Hepatic stellate cell (primary cell): ENCODE measurements around the gene ACTG2.
"Not testable (repeated sequence)": the region's sequence is repeated elsewhere in the genome, so short reads cannot be mapped to it uniquely, and the experiment has no call there.

Experiments
- DNase-seq: peaks from one replicate; pipeline ENCODE4 v3.0.0; 2011; ENCODE audit warnings: low spot score

Gene ACTG2

DNA sequence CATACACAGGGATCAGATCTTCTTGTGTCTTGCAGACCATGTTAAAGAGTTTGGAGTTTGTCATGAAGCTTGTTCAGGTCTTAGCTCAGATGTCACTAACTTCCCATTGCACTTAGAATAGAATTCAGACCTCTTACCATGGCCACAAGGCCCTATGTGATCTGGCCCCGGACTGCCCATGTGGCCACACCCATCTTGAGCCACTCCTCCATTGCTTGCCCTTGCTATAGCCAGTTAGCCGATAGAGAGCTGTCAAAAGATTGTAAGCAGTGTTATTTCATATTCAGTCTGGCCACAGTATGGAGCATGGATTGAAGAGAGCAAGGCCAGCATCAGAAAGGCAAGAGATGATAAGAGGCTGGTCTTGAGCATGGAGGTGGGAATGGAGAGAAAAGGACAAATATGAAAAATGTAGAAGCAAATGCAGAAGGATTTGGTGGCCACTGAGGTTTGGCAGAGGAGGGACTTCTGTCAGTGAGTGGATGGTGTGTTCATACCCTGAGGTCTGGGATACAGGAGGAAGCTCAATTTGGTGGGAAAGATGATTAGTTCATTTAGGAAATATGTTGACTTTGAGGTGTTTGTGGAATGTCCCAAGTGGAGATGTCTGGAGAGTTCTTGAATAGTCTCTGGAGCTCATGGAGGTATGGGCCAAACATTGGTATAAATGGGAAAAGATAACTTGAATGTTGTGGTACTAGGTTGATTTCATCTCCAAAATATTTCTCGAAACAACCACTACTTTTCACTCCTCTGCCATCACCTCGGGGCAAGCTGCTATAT, 44.5 kb downstream of the ACTG2 start:
- DNase-seq: no peak

DNA sequence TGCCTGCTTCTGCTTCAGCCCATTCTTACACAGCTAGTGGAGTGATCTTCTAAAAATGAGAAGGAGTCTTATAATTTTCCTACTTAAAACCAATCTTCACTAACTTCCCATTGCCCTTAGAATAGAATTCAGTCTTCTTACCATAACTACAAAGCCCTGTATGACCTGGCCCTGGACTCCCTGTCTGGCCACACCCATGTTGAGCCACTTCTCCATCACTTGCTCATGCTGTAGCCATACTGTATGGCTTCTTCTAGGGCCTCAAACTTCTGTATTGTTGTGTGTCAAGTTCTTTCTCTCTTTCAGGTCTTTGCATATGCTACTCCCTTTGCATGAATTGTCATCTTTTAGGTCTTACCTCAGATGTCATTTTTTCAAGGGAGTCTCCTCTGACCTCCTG, 45.1 kb downstream of the ACTG2 start:
- no peak for DNase-seq

DNA sequence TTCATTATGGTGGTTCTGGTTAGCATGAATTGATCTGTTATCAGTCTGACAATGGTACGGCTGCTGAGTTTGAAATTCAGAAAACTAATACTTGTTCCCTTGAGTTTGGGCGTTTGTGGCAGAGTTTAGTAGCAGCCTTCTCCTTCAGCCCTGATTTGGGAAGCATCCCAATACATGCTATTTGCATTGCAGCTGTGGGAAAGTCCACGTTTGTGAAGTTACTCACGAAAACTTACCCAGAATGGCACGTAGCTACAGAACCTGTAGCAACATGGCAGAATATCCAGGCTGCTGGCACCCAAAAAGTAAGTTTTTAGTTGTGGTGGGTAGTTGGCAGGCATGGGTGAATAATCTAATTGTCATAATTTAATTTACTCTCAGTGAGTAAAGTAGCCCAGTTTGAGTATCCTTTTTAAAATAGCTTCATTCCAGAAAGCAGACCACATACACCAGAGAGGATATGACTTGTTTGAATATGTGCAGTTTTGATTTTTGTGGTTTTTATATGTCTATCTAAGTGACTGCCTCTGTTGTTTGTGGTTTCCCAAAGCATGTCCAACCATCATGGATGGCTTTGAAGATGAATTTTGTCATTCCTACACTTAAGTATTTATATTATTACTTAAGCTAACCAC, 46.0 kb downstream of the ACTG2 start:
- DNase-seq: peak; percentile 62

DNA sequence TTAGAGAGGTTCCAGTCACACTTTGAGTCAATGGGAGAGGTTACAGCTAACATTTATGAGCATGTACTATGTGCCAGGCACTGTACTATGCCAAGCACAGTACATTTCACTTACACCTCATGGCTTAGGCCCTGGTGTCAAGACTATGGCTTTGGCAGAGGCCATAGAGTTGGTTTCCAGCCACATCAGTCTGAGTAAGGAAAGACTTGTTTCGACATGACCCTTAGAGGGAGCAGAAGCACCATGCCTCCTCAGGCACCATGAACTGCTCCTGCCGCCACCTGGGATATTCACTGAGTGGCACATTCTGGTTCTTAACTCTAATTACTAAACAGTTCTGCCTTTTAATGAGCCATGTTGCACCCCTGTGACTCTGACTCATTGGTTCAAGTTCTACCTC, 46.6 kb downstream of the ACTG2 start:
- peak; percentile 27 for DNase-seq

DNA sequence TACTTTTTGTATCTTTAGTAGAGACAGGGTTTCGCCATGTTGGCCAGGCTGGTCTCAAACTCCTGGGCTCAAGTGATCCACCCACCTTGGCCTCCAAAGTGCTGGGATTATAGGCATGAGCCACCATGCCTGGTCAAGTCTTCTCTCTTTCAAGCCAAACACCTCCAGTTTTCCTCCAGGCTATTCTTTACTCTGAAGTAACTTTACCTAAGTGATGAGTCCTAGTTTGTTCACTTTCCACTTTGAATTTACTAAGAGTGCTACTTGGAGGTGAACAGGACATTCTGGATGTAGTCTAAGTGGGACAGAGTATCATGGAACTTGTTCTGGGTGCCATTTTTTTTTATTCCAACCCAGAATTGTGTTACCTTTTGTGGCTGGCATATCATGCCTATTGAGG, 47.3 kb downstream of the ACTG2 start:
- DNase-seq: not testable (repeated sequence)

DNA sequence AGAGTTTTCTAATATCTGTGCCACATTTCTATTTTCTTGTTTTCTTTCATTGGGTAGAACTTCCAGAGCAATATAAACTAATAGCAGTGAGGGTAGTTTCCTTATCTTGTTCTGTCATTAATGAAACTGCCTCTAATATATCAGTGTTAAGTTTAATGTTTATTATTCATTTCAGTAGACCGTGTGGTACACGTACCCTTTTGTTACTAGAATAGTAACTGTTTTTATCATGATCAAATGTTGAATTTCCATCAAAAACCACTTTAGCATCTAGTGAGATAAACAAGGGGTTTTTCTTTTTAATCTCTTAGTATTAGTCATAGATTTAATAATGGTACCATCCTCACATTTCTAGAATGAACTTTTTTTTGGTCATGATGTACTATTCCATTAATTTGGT, 49.9 kb downstream of the ACTG2 start:
- no peak for DNase-seq

DNA sequence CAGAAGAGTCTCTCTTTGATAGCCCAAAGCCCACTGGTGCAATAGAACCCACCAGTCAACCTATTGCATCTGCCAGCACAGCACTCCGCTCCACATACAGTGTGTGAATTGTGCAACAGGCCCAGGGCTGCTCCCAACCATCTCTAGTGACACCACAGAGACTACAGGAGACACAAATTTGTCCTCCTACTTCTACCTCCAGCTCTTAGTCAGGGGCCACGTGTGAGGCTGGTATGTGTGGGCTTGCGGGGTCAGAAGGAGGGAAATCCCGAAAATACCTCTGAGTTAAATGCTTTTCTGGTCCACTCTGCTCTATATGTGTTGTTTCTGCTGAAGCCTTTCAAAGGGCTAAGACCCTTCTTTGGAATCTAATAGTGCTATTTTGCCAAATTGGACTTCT, 51.9 kb downstream of the ACTG2 start:
- no peak for DNase-seq

DNA sequence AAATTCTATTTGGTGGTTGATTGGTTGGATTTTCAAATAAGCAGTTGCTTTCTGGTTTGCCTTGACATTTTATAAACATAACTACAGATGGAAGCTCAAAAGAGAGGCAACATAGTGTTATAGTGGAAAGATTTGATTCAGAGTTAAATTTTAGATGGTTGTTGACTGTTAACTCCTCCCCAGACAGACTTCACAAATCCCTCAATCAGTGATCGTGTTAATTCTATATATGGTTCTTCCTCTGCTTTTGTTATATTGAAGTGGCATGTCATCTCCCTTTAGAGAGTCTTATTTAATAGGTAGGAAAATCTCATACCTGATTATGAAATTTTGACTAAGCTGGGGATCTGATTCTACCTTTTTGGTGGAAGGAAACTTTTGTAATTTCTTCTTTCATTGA, 53.4 kb downstream of the ACTG2 start:
- DNase-seq: no peak

DNA sequence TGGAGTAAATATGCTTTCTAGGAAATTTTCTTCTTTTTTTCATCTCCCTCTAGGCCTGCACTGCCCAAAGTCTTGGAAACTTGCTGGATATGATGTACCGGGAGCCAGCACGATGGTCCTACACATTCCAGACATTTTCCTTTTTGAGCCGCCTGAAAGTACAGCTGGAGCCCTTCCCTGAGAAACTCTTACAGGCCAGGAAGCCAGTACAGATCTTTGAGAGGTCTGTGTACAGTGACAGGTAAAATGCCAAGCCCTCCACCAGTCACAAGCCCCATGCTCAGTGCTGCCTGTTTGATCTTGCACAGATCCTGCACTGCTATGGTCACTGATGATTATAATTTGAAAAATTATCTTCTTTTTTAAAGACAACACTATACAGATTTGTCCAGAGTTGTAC, 53.9 kb downstream of the ACTG2 start:
- no peak for DNase-seq

DNA sequence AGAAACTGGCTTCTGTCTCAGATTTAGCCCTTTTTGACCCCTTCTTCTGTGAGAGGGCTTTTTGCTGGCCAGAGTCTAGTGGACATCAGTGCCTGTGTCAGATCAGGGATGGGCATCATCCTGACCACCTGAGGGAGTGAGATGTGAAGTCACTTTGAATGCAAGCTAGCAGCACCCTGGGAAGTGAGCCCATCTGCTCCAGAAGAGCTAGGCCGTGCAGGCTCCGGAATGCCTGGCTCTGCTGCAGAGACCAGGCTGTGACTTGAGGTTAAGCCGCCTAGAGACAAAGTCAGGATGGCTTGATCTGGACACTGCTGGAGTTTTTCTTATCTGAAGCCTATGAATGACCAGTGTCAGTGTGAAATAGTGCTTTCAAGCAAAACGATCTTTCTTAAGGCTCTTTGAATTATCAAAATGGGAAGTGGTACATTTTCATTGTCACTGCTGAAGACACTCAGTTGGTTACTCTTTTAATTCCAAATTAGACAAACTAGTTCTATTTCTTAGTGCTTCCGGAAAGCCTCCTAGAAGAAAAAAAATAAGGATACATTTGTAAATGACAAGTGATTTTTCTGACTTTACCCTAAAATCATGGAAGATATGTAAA, 54.7 kb downstream of the ACTG2 start:
- DNase-seq: no peak

DNA sequence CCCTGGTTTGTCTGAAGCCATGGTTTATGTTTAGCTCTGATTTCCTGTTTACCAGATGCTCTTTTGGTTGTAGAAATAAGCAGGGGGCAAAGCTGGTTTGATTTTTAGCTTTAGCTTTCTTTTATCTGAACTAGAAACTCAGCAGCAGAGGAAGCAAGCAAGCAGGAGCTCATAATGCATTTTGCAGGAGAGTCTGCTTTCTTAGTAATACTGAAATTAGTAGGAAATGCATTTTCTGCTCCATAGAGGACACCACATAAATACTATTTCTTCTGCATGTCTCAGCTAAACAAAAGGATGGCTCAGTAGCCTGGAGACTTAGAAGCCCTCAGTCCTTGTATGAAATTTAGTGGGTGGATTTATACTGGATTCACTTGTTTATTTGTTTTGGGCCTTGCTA, 57.0 kb downstream of the ACTG2 start:
- DNase-seq: no peak

DNA sequence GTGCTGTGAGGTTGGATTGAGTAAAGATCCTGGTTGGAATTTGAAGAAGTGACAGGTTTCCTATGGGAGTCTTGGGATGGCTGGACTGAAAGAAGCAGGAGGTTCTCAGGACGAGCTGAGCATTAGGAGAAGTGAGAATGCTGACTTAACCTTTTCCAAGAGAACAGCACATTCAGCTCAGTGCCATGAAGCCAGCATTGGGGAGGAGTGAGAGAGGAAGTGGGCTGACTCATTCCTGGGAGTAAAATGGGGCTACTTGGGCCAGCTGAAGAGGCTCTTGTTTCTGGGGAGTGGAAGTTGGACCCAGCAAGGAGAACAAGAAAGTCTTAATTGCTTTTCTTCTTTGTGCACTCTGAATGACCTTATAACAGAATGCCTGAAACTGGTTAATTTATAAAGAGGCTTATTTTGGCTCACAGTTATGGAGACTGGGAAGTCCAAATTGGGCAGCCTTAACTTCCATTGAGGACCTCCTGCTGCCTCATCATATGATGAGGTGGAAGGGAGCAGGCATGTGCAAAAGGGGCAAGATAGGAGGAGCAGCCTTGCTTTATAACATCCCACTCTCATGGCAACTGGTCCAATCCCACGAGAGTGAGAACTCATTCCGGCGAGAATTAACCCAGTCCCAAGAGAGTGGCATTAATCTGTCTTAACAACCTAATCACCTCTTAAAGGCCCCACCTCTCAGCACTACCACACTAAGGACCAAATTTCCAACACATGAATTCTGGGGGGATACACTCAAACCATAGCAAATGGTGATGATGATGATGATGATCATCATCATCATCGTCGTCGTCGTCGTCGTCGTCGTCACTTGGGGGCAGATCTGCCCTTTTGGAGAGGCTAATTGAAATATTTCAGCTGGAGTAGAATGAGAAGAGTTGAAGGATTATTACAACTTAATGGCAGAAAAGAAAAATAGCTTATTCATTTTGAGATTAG, 60.0 kb downstream of the ACTG2 start:
- peak; percentile 26 for DNase-seq

DNA sequence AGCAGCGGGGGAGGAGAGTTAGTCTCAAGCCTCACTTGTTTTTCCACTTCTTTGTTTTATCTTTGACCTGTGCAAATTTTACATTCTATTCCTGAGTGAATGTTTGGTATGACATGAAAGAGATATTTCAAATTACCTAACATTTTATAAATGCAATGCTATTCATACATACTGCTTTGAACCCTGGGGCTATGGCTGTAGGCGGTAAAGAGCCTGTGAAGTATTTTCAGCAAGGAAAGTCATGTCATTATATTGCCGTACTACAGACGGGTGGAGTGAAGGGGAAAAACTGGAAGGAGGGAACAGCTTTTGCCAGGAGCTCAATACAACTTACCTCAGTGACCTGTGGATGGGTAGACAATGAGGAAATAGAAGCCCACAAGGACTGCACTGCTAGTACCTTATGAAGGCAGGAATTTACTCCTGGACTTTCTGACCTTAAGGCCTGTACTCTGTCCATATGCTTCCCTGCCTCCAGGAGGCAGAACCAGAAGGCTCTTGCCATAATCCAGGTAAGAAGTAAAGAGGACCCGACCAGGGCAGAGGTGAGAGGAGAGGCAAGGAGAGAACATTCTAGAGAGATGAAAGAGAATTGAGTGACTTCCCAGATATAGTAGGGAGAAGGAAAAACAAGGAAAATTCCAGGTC, 63.5 kb downstream of the ACTG2 start:
- no peak for DNase-seq

DNA sequence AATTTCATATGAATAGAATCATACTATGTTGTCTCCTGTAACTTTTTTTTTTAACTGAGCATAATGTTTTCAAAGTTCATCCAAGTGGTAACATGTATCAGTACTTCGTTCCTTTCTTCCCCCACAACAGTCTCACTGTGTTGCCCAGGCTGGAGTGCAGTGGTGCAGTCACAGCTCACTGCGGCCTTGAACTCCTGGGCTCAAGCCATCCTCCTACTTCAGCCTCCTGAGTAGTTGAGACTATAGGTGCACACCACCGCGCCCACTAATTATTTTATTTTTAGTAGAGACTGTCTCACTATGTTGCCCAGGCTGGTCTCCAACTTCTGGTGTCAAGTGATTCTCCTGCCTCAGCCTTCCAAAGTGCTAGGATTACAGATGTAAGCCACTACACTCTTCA, 68.5 kb downstream of the ACTG2 start:
- DNase-seq: no peak

DNA sequence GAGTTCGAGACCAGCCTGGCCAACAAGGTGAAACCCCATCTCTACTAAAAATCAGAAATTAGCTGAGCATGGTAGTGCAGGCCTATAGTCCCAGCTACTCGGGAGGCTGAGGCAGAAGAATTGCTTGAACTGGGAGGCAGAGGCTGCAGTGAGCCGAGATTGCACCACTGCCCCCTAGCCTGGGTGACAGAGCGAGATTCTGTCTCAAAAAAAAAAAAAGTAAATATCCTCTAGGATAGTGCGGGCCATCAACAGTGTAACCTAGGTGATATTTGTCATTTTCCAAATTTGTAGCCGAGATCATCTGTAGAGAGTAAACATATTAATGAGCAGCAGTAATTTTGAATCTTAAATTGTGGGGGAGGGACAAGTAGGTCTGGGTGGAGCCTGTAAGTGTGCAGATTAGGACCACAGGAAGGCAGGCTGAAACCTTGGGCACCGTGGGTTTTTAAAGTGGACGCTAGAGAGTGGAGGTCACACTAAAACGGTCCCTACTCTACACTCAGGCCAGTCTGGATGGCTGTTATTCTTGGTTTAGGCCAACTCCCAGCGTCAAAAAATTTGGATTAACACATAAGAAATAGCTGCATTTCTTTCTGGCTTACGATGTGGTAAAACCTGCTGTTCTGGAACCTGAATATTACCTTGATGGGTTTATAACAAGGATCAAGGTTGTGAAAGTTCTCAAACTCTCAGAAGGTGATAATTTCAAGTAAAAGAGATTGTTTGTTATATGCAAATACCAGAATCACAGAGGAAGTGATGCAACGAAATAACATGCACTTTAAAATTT, 69.2 kb downstream of the ACTG2 start:
- no peak for DNase-seq

DNA sequence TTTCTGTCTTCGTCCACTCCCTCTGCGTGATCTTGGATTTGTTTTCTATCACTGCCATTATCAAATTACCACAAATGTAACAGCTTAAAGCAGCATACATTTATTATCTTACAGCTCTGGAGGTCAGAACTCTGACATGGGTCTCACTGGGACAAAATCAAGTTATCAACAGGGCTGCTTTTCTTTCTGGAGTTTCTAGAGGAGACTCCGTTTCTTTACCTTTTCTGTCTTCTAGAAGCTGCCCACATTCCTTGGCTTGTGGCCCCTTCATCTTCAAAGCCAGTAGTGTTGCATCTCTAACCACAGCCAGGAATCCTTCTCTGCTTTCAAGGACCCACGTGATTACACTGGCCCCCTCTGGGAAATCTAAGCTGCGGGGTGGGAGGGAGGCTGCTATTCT, 70.0 kb downstream of the ACTG2 start:
- no peak for DNase-seq

DNA sequence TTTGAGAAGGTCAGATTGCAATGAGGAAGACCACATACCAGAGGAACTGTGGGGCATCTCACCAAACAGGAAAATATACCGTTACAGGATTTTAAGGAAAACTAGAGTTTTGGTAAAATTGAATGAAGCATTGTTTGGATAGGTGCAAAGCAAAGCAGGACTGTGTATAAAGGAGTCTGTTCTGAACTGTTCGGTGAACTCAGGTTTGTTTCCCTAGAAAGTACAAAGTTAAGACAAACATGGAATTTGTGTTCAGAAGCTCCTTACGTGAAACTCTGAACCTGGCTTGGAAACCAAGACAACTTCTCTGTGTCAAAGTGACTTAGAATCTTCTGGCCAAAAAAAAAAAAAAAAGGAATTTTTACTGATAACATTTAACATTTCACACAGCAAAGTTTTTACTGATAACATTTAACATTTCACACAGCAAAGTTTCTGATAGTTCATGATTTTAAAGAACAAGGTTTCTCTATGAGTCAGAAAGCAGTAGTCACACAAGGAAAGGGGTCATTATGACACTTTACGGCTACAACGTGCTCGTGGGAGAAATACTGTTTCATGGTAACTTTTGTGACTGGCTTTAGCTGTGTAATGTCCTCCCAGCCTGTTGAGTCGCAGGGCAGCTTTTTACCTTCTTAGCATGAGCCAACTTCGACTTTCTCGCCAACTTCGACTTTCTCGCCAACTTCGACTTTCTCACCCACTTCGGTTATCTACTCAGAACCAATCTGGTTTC, 70.7 kb downstream of the ACTG2 start:
- no peak for DNase-seq

DNA sequence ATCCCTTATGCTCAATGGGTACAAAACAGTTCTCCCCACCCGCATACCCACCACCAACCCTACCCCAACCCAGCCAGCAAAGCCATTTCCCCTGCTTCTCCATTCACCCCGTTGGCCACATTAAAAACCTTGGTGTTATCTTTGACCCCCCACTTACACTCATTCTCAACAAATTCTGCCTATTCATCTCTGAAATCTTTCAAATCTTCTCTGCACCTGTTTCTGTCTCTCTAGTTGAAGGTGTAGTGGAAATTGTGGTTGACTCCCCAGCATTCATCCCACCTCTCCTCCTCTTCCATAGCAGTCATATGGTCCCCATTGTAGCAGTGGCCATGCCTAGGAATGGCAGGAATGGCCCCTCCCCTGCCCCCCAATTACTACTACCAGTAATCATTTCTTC, 71.4 kb downstream of the ACTG2 start:
- no peak for DNase-seq

DNA sequence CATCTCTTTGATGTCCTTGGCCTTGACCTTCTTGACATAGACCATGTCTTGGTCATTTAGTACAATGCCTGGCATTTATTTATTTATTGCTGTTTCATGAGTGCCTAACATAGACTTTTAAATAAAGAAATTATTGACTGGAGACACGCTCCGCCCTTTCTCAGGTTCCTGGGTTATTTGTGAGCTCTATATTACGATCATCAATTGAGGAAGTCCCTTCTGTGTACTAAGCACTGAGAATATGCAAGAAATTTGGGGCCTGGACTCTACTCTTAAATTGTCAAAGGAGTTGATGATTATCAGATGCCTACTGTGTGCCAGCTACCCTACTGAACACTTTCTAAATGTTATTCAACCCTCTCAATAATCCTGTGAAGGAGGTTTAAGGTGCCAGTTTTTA, 72.2 kb downstream of the ACTG2 start:
- DNase-seq: no peak

DNA sequence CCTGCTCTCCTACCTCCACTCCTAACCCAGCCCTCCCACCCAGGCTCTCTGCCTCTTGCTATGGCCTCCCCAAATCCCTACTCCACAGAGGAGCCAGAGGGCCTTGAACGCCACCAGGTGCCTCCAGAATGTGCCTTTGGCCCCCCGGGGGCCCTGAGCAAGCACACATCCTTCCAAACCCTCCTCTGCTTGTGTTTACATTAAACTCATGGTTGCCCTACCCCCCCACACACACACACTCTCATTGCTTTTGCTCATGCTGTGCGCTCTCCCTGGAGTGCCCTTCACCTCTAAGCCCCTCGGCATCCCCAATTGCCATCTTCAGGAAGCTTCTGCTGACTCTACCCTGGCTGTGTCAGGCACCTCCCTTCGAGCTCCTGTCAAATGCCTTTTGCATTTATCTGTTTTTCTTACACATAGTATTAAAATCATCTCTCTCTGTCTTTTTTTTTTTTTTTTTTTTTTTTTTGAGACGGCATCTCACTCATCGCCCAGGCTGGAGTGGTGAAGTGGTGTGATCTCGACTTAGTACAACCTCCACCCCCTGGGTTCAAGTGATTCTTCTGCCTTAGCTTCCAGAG, 75.6 kb downstream of the ACTG2 start:
- no peak for DNase-seq
